WERI-Rb-1 (cell line): ENCODE data around the gene BLID.

ENCODE experiments used
- DNase-seq: peaks from one replicate; pipeline ENCODE4 v3.0.0-alpha.2; 2020
- H3K27ac ChIP-seq: fragments of 250-450 bp; sonication (Bioruptor Pico); 2 replicates; pipeline ENCODE4 v1.5.1; 2020; ENCODE audit warnings: mild to moderate bottlenecking, moderate library complexity
- H3K27me3 ChIP-seq: fragments of 250-450 bp; sonication (Bioruptor Pico); 2 replicates; pipeline ENCODE4 v1.5.1; 2021; ENCODE audit warnings: mild to moderate bottlenecking, low read depth, moderate library complexity; ENCODE audit not compliant: insufficient read depth, severe bottlenecking
- H3K36me3 ChIP-seq: fragments of 250-450 bp; sonication (Bioruptor Pico); 2 replicates; pipeline ENCODE4 v1.5.1; 2020; ENCODE audit warnings: mild to moderate bottlenecking, moderate library complexity
- H3K4me3 ChIP-seq: 2 replicates; pipeline ENCODE4 v1.5.1; 2011; ENCODE audit warnings: low read depth, mild to moderate bottlenecking, control low read depth, low read length
- H3K9me3 ChIP-seq: fragments of 250-450 bp; sonication (Bioruptor Pico); 2 replicates; pipeline ENCODE4 v1.5.1; 2021; ENCODE audit warnings: mild to moderate bottlenecking, moderate library complexity; ENCODE audit not compliant: severe bottlenecking
- TF ChIP-seq, protein P1 (sequence below): IDR thresholded peaks from 2 replicates; pipeline ENCODE4 v1.5.1; 2011; ENCODE audit warnings: low read depth, mild to moderate bottlenecking, control low read depth, inconsistent platforms, low read length

Gene BLID

DNA sequence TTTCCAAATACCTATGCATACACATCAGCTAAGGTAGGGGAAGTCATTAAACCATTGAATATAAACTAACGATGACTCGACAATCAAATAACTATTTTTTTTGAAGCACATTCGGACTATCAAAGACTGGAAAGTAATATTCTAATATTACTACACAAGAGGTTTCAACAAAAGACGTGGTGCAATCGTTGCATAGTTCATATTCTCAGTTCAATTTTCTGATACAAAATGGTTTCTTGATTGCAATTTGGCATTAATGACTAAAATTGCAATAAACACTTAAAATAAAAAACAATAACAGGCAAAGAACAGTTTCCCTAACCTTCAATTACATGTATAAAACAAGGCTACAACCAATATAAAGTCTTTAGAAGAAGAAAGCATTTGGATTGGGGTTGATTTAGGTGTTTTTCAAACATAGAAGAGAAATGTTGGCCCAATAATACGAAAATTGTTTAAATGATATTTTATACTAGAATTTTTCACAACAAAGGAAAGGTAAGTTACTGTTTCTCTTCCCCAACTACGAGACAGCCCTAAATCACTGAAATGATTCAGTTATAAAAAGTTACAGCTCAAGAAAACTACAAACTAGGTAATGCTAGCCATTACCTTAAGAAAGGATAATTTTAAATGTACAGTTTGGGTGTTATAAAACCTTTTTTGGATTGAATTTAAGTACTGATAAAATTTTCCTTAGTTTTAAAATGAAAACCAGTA is 17.6 kb downstream of the BLID start:
- H3K4me3 ChIP-seq = no peak overlapping the region
- DNase-seq = no peak
- TF ChIP-seq, protein P1, sequence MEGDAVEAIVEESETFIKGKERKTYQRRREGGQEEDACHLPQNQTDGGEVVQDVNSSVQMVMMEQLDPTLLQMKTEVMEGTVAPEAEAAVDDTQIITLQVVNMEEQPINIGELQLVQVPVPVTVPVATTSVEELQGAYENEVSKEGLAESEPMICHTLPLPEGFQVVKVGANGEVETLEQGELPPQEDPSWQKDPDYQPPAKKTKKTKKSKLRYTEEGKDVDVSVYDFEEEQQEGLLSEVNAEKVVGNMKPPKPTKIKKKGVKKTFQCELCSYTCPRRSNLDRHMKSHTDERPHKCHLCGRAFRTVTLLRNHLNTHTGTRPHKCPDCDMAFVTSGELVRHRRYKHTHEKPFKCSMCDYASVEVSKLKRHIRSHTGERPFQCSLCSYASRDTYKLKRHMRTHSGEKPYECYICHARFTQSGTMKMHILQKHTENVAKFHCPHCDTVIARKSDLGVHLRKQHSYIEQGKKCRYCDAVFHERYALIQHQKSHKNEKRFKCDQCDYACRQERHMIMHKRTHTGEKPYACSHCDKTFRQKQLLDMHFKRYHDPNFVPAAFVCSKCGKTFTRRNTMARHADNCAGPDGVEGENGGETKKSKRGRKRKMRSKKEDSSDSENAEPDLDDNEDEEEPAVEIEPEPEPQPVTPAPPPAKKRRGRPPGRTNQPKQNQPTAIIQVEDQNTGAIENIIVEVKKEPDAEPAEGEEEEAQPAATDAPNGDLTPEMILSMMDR = no peak
- no peaks in the 10 kb centered on the region for H3K27me3 ChIP-seq
- H3K9me3 ChIP-seq = no peaks in the 10 kb centered on the region
- H3K36me3 ChIP-seq = no peaks in the 10 kb centered on the region
- no peak overlapping the region for H3K27ac ChIP-seq

DNA sequence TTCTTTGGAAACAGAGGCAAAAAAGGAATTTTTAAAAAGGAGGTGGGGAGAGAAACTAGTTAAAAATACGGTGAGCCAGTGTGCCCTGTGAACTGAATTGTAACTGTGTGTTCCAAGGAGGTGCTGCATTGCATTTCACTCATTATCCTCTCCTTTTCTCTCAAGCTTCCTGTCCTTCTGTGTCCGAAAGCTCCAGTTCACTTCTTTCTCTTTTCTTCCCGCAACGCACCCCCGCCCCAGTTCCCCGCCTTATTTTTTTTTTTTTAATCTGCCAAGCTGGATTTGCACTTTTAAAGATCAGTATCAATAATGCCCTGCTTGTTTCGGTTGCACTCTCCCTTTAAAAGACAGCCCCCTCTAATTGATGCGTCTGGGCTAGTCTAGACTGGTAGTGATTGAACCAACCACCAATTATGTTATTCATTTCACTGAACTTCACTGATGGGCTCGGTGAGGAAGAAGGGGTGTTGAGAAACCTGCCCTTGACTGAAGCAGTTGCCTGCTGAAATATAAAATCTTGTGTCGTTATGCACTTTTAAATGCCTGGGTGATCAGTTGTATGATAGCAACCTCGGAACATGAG is 18.5 kb downstream of the BLID start:
- Histone ChIP-seq H3K36me3 (no peaks in the 10 kb centered on the region), H3K4me3 (no peak overlapping the region)

DNA sequence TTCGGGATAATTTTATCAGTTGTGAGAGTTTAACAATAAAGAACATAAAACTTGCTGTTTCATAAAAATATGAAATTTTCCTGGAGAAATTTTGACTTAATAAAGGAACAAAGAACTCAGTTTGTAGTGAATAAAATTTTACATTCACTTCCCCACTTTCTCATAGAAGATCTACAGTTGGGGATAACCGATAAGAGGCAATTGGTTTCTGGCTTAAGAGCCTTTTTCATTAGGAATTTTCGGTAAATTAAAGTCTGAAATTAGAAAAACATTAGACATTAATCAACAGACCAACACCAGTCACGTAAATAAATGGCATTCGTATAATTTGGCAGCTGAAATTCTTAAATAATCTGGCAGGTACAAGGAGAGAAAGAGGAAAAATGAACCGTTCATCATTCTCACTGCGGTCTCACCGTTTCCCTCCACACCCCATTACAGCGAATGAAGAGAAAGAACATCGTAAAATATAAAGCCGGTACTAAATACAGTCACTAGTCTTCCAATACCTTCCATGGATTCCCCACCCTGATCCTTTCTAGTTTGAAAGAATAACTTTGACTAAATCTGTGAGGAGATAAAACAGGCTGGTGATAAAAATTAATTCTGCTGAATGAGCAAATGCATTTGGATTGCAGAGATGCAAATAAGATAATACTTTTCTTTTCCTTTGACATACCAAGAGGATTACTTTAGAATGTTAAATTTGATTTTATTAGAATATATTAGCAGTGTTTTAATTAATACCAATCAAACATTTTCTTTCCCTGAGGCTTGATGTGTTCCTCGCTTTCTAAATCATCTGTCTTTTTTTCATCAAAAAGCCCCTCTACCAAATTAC is 19.5 kb downstream of the BLID start:
- DNase-seq = no peak
- Histone ChIP-seq H3K27me3 (no peaks in the 10 kb centered on the region), H3K36me3 (no peaks in the 10 kb centered on the region), H3K9me3 (no peaks in the 10 kb centered on the region), H3K27ac (no peak overlapping the region), H3K4me3 (no peak overlapping the region)
- TF ChIP-seq, protein P1 = no peak

More for the DNA sequence above, 18.5 kb downstream of the BLID start:
- Histone ChIP-seq H3K9me3 (no peaks in the 10 kb centered on the region), H3K27ac (no peak overlapping the region), H3K27me3 (no peaks in the 10 kb centered on the region)
- DNase-seq = no peak
- TF ChIP-seq, protein P1 = no peak

DNA sequence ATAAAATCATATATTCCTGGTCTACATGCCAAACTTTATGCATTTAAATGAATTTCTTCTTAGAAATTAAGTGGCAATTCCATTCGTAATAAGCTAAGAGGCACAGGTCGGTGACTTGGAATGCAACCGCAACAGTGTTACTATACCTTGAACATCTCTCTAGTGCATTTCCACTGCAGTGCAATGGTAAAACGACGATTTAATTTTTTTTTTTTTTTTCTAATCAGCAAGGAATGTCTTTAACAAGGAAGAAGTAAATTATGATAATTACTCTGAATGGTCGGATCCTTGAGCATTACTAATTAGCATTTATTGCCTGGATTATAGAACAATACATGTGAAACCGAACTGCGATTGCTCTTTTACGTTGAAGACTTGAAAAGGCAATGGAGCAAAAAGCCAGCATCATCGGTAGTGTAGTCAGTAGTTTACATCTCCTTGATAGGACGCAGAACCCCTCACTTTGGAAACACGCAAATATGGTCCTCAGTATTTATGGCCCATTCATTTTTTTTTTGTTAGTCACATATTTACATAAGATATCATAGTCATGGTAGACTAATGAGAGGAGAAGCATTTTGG is 20.2 kb downstream of the BLID start:
- TF ChIP-seq, protein P1 = no peak
- Histone ChIP-seq H3K27me3 (no peaks in the 10 kb centered on the region), H3K4me3 (no peak overlapping the region), H3K36me3 (no peaks in the 10 kb centered on the region), H3K27ac (no peak overlapping the region), H3K9me3 (no peaks in the 10 kb centered on the region)
- DNase-seq = no peak

DNA sequence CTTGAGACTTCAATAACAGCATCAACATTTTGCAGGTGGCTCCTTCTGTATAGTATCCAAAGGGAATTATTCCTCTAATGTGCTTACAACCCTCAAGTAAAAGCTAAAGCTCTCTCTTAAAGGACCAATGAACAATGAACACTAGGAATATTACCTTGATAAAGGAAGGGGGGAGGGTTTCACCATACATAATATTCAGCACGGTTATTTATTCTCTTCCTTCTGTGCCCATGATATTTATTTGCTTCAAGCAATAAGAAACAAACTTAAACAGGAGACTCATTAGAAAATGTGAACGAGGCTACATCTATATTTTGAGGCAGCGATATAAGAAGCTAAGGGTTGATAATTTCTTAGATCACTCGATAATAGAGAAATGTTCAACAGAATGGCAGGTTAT is 21.2 kb downstream of the BLID start:
- no peaks in the 10 kb centered on the region for H3K27me3 ChIP-seq
- DNase-seq = no peak
- H3K36me3 ChIP-seq = no peaks in the 10 kb centered on the region
- no peak overlapping the region for H3K27ac ChIP-seq
- H3K9me3 ChIP-seq = no peaks in the 10 kb centered on the region
- H3K4me3 ChIP-seq = no peak overlapping the region
- TF ChIP-seq, protein P1 = no peak
